SIG-M5 treated with dmso at 0.1 percent for 504 hours (cell line): ENCODE results near the gene KLHL30.

ENCODE experiments used
- DNase-seq: peaks from one replicate; lab custom pipeline; 2025; ENCODE audit not compliant: unreplicated experiment; lab: John Stamatoyannopoulos, UW

The KLHL30 gene

GRCh38 chr2:238173692-238174091 lies 35.2 kb downstream of the KLHL30 start:
- no peak for DNase-seq

DNA sequence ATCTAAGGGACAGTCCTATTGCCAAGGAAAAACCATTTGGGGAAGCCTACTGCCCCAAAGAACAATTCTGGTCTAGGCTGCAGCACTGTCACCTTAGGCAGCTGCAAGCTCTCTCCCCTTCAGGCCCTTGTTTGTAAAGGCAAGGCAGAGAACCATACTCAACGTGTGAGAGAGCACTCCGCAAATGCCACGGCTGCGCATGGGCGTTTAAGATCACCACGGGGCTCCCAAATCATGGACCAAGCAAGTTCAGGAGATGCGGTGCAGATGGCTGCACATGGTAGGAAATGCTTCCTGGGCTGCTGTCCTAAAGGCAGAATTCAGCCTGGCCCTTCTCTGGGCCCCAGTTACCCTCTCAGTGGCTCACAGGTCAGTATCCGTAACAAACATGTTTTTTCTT lies 35.8 kb downstream of the KLHL30 start:
- no peak for DNase-seq

DNA sequence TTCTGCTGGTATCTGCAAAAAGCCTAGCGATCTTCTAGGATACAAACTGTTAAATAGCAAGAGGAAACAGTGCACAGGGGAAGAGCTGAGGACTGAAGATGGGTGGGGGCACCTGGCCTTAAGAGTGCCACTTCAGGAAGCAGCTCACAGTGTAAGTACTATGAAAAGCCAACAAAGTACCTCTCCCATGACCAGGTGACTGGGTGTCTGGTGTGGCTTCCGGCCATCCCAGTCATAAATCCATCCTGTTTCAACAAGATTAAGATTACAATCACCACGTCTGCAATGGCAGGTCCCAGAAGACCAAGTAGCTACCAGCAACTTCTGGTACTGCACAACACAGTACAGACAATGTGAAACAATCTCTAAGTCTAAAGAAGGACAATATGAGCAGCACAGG lies 36.2 kb downstream of the KLHL30 start:
- no peak for DNase-seq

DNA sequence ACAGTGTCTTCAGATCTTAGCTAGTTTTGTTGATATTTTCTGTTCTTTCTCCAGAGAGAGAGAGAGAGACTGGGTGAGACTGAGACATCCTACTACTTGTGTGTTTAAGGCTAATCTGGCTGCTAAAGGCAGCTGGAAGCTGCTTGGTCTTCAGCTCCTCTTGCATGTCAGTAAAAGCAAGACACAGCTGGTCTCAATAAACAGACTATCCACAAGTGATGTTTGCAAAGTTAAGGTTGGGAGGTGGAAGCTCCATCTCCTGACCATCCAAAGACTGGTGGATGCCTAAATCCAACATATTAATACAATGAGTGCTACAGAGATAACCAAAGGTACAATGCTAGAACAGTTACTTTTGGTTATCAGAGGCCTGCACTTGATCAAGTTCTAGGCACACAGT lies 38.1 kb downstream of the KLHL30 start:
- no peak for DNase-seq

- no peak for DNase-seq
Observed at GRCh38 chr2:238180554-238180953, 42.1 kb downstream of the KLHL30 start.

DNA sequence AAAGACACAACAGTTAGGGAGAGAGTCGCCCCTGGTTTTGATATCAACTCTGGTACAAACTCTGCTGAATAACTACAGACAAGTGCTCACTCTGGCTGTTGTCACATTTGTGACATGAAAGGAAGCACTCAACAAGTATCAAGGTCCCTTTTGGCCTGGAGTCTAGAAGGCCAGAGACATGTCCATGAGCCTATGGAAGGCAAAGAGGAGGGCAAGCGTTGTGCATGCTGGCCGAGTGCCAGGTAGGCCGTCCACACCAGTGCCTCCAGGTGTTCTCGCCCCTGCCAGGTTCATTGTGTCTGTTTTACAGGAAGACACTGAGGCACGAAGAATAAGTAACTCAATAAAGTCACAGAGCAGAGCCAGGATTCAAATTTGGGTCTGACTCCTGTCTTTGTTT lies 43.9 kb downstream of the KLHL30 start:
- no peak for DNase-seq

DNA sequence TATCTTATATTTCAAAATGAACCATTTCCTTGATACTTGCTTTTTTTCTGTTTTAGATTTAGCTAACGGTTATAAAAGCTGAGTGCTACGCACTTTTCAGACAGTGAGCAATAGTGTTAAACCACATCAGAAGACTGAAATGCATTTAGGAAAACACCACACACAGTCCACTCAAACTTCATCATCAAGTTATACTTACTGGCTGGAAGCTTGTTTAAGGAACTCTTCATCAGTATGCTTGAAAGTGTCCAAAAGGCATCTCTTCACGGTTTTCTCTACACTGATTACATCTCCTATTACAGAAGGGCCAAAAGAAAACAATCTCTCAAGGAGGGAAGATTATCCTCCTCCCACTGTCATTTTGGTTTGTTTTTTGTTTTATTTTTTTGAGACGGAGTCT lies 45.4 kb downstream of the KLHL30 start:
- DNase-seq: no peak

GRCh38 chr2:238187618-238188548 lies 49.4 kb downstream of the KLHL30 start:
- no peak for DNase-seq

GRCh38 chr2:238190445-238190844 lies 52.0 kb downstream of the KLHL30 start:
- no peak for DNase-seq
